Measurements from ENCODE around the gene AKR1C2. TPM values are rescaled to one million over a fixed set of nuclear protein-coding genes. Genes with fewer than 3 reads are reported as not detected.
"Not testable (repeated sequence)": the region's sequence is repeated elsewhere in the genome, so short reads cannot be mapped to it uniquely, and the experiment has no call there.

The AKR1C2 gene
- total RNA-seq, result not detected
- not detected for polyA plus RNA-seq

DNA sequence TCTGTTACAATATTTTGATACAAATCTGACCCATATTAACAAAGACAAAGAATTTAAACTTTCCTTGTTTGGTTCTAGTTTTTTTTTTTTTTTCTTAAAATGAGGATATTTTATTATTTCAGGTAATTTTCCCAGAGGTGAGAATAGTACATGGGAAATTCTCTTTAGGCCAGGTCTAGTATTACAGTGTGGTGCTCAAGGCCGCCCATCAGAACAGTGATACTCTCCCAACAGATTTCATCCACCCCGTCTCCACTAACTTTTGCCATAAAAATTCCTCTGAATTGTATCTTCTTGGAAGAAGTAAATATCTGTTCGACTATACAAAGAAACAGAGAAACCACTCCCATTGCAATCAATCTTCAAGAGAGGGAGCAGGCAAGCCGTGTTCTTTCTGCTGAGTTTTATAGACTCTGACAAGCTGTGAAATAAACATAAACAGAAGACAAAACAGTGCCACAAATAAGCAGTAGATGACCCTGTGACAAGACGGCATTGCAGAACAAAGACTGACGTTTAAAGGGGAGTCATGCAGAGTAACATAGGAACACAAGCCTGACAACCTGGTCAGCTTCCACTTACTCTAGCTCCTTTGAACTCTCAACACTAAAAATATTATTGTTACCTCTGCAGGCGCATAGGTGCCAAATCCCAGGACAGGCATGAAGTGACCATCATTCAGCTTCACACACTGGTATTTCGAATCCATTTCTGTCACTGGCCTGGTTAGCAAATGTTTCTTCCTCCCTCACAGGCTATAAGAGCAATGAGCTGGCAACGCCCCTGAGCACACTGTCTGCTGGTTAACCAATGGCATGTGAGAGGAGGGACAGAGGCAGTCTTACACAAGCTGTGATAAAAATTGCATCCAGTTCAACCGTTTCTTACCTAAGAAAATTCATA lies at the start of gene AKR1C2:
TSS of gene AKR1C2 (minus strand) at position 731 of the 903 bp plus-strand sequence. CDS start at position 709, 22 bp downstream.
- H3K9me3 ChIP-seq (ENCODE audit: control insufficient read depth in 2 of 2, low read length in 2 of 2); H3K4me1 Mint-ChIP-seq; ATAC-seq (ENCODE audit: low read depth in 2 of 2); H3K4me1 ChIP-seq (ENCODE audit: control insufficient read depth, insufficient read depth, low read length, poor library complexity, severe bottlenecking); H3K4me3 Mint-ChIP-seq; H3K4me3 ChIP-seq (ENCODE audit: low read depth, low read length); H3K27ac Mint-ChIP-seq; H3K9me3 Mint-ChIP-seq; H3K36me3 ChIP-seq (ENCODE audit: control insufficient read depth, insufficient read depth, low read length); H3K27ac ChIP-seq (ENCODE audit: insufficient read depth, low read length, poor library complexity, severe bottlenecking); H3K27me3 ChIP-seq (ENCODE audit: control insufficient read depth, insufficient read depth, low read length); DNase-seq; H3K36me3 Mint-ChIP-seq: not testable (repeated sequence)
- peaks cover 13% of the 10 kb centered on the region for H3K27me3 Mint-ChIP-seq

GRCh38 chr10:5052951-5053500 lies 49.4 kb upstream of the AKR1C2 start:
- ATAC-seq (ENCODE audit: low read depth in 2 of 2); H3K27ac Mint-ChIP-seq: not testable (repeated sequence)

GRCh38 chr10:5047912-5048628 lies 44.4 kb upstream of the AKR1C2 start:
- Mint-ChIP-seq H3K27ac (no peak overlapping the region), H3K27me3 (no peaks in the 10 kb centered on the region), H3K36me3 (no peaks in the 10 kb centered on the region), H3K4me1 (no peaks in the 10 kb centered on the region), H3K9me3 (no peaks in the 10 kb centered on the region), H3K4me3 (no peak overlapping the region)
- Histone ChIP-seq H3K27ac (ENCODE audit: insufficient read depth, low read length, poor library complexity, severe bottlenecking) (no peak overlapping the region), H3K9me3 (ENCODE audit: control insufficient read depth in 2 of 2, low read length in 2 of 2) (no peaks in the 10 kb centered on the region), H3K27me3 (ENCODE audit: control insufficient read depth, insufficient read depth, low read length) (no peaks in the 10 kb centered on the region), H3K4me1 (ENCODE audit: control insufficient read depth, insufficient read depth, low read length, poor library complexity, severe bottlenecking) (no peaks in the 10 kb centered on the region), H3K36me3 (ENCODE audit: control insufficient read depth, insufficient read depth, low read length) (no peaks in the 10 kb centered on the region), H3K4me3 (ENCODE audit: low read depth, low read length) (no peak overlapping the region)
- DNase-seq (no peak), ATAC-seq (ENCODE audit: low read depth in 2 of 2) (no peak)

More at GRCh38 chr10:5052951-5053500, 49.4 kb upstream of the AKR1C2 start:
- not testable (repeated sequence) for H3K4me3 ChIP-seq (ENCODE audit: low read depth, low read length); H3K9me3 ChIP-seq (ENCODE audit: control insufficient read depth in 2 of 2, low read length in 2 of 2); H3K9me3 Mint-ChIP-seq; DNase-seq; H3K27me3 ChIP-seq (ENCODE audit: control insufficient read depth, insufficient read depth, low read length); H3K4me3 Mint-ChIP-seq; H3K4me1 ChIP-seq (ENCODE audit: control insufficient read depth, insufficient read depth, low read length, poor library complexity, severe bottlenecking); H3K27ac ChIP-seq (ENCODE audit: insufficient read depth, low read length, poor library complexity, severe bottlenecking); H3K36me3 Mint-ChIP-seq; H3K27me3 Mint-ChIP-seq; H3K4me1 Mint-ChIP-seq; H3K36me3 ChIP-seq (ENCODE audit: control insufficient read depth, insufficient read depth, low read length)

- H3K4me3 ChIP-seq (ENCODE audit: low read depth, low read length); H3K27me3 Mint-ChIP-seq; ATAC-seq (ENCODE audit: low read depth in 2 of 2); DNase-seq; H3K9me3 Mint-ChIP-seq; H3K27ac Mint-ChIP-seq; H3K27me3 ChIP-seq (ENCODE audit: control insufficient read depth, insufficient read depth, low read length); H3K27ac ChIP-seq (ENCODE audit: insufficient read depth, low read length, poor library complexity, severe bottlenecking); H3K4me1 ChIP-seq (ENCODE audit: control insufficient read depth, insufficient read depth, low read length, poor library complexity, severe bottlenecking); H3K4me3 Mint-ChIP-seq; H3K36me3 ChIP-seq (ENCODE audit: control insufficient read depth, insufficient read depth, low read length); H3K9me3 ChIP-seq (ENCODE audit: control insufficient read depth in 2 of 2, low read length in 2 of 2); H3K4me1 Mint-ChIP-seq; H3K36me3 Mint-ChIP-seq: not testable (repeated sequence)
These were observed 43.4 kb upstream of the AKR1C2 start for GRCh38 chr10:5047055-5047454.

- H3K4me3 Mint-ChIP-seq, result no peak overlapping the region
- Histone ChIP-seq H3K4me1 (ENCODE audit: control insufficient read depth, insufficient read depth, low read length, poor library complexity, severe bottlenecking) (no peaks in the 10 kb centered on the region), H3K9me3 (ENCODE audit: control insufficient read depth in 2 of 2, low read length in 2 of 2) (no peaks in the 10 kb centered on the region), H3K36me3 (ENCODE audit: control insufficient read depth, insufficient read depth, low read length) (no peaks in the 10 kb centered on the region), H3K27me3 (ENCODE audit: control insufficient read depth, insufficient read depth, low read length) (no peaks in the 10 kb centered on the region), H3K27ac (ENCODE audit: insufficient read depth, low read length, poor library complexity, severe bottlenecking) (no peak overlapping the region), H3K4me3 (ENCODE audit: low read depth, low read length) (no peak overlapping the region)
- no peaks in the 10 kb centered on the region for H3K36me3 Mint-ChIP-seq
- no peaks in the 10 kb centered on the region for H3K27me3 Mint-ChIP-seq
- no peaks in the 10 kb centered on the region for H3K9me3 Mint-ChIP-seq
- ATAC-seq (ENCODE audit: low read depth in 2 of 2) (no peak), DNase-seq (no peak)
- no peak overlapping the region for H3K27ac Mint-ChIP-seq
- H3K4me1 Mint-ChIP-seq, result no peaks in the 10 kb centered on the region
These were observed 42.8 kb upstream of the AKR1C2 start for GRCh38 chr10:5046410-5046809.

DNA sequence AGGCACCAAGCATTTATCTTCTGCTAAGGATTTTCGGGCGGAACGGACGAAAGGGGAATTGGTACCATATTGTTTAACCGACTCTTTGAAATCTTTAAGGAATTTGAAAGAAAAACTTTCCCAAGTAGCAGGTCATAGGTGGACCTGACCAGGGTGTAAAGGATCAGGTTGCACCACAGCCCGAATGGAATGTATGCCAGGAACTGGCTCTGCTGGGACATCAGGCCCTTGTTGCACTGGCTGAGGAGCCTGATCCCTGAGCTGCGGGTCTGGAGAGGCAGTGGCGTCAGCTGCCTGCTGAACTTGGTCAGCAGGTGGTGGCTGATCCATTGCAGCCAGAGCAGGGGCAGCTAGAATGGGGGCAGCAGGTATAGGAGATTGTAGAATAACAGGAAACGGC lies 41.4 kb upstream of the AKR1C2 start:
- no peaks in the 10 kb centered on the region for H3K9me3 Mint-ChIP-seq
- DNase-seq, result no peak

DNA sequence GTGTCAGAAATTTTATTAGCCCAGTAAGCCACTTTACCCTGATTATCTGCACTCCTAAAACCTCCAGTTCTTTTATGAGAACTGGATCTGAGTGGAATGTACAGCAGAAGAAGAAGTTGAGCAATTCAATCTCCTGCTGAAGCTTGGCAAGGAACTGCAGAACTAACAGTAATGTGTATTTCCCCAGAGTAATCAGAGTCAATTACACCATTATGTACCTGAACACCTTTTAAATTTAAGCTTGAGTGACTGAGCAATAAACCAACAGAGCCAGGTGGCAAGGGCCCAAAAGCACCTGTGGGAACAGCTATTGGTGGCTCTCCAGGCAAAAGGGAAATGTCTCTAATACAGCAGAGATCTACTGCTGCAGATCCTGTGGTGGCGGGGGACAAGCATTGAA lies 40.1 kb upstream of the AKR1C2 start:
- no peak for ATAC-seq (ENCODE audit: low read depth in 2 of 2)
- no peaks in the 10 kb centered on the region for H3K4me1 Mint-ChIP-seq

More for the DNA sequence above, 41.4 kb upstream of the AKR1C2 start:
- no peaks in the 10 kb centered on the region for H3K27me3 ChIP-seq (ENCODE audit: control insufficient read depth, insufficient read depth, low read length)
- H3K9me3 ChIP-seq (ENCODE audit: control insufficient read depth in 2 of 2, low read length in 2 of 2), result no peaks in the 10 kb centered on the region
- no peak overlapping the region for H3K27ac ChIP-seq (ENCODE audit: insufficient read depth, low read length, poor library complexity, severe bottlenecking)
- Mint-ChIP-seq H3K4me1 (no peaks in the 10 kb centered on the region), H3K36me3 (no peaks in the 10 kb centered on the region), H3K27ac (no peak overlapping the region), H3K4me3 (no peak overlapping the region), H3K27me3 (no peaks in the 10 kb centered on the region)
- ATAC-seq (ENCODE audit: low read depth in 2 of 2), result no peak
- no peak overlapping the region for H3K4me3 ChIP-seq (ENCODE audit: low read depth, low read length)
- H3K36me3 ChIP-seq (ENCODE audit: control insufficient read depth, insufficient read depth, low read length), result no peaks in the 10 kb centered on the region
- no peaks in the 10 kb centered on the region for H3K4me1 ChIP-seq (ENCODE audit: control insufficient read depth, insufficient read depth, low read length, poor library complexity, severe bottlenecking)

More for the DNA sequence above, 40.1 kb upstream of the AKR1C2 start:
- no peaks in the 10 kb centered on the region for H3K9me3 Mint-ChIP-seq
- Histone ChIP-seq H3K36me3 (ENCODE audit: control insufficient read depth, insufficient read depth, low read length) (no peaks in the 10 kb centered on the region), H3K27ac (ENCODE audit: insufficient read depth, low read length, poor library complexity, severe bottlenecking) (no peak overlapping the region), H3K9me3 (ENCODE audit: control insufficient read depth in 2 of 2, low read length in 2 of 2) (no peaks in the 10 kb centered on the region), H3K4me3 (ENCODE audit: low read depth, low read length) (no peak overlapping the region), H3K27me3 (ENCODE audit: control insufficient read depth, insufficient read depth, low read length) (no peaks in the 10 kb centered on the region), H3K4me1 (ENCODE audit: control insufficient read depth, insufficient read depth, low read length, poor library complexity, severe bottlenecking) (no peaks in the 10 kb centered on the region)
- H3K36me3 Mint-ChIP-seq, result no peaks in the 10 kb centered on the region
- no peak overlapping the region for H3K27ac Mint-ChIP-seq
- no peak for DNase-seq
- no peak overlapping the region for H3K4me3 Mint-ChIP-seq
- H3K27me3 Mint-ChIP-seq, result no peaks in the 10 kb centered on the region

Data from CD4-positive, CD25-positive, alpha-beta regulatory T cell (primary cell).